HL-60/S4 treated with phorbol 12-myristate 13-acetate at 8.2 ng/mL for 4 days and 3 days (cell line): ENCODE data around the gene GABBR1.

ENCODE experiments used
- in situ Hi-C: fragments of 300-500 bp; cut with MboI; formaldehyde crosslinking; loops from 2 replicates; pipeline ENCODE4 v1.15.0; 2022; ENCODE audit warnings: low sequenced_read_pairs

The GABBR1 gene

DNA sequence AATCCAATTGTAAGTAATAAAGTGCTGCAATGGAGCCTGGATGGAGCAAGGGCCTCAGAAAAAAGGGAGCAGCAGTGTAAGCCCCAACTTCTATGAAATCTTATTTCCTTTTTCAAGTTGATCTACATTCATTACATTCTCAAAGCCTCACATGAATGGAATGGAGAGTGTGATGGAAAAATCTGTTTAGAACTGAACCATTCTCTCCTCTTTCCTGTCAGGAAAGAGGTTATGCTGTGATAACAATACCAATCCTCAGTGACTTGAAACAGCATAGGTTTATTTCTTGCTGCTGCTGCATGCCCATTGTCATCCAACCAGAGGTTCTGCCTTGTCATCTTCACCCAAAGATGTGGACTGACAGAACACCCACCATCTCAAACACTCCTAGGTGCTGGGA is 56.9 kb downstream of the GABBR1 start:
- in situ Hi-C loops: no loop called here

DNA sequence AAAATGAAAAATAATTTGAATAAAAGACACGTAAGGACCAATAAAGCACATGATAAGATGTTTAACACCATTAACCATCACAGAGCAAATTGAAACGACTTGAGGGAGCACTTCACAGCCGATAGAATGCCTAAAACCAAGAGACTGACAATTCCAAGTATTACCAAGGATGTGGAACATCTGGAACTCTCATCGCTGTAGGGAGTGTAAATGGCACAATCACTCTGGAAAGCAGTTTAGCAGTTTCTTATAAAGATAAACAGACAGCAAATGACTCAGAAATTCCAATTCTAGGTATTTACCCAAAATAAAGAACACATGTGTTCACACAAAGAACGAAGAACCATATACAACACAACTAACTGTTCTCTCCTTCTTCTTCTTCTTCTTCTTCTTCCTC is 65.0 kb downstream of the GABBR1 start:
- in situ Hi-C loops: no loop called here

DNA sequence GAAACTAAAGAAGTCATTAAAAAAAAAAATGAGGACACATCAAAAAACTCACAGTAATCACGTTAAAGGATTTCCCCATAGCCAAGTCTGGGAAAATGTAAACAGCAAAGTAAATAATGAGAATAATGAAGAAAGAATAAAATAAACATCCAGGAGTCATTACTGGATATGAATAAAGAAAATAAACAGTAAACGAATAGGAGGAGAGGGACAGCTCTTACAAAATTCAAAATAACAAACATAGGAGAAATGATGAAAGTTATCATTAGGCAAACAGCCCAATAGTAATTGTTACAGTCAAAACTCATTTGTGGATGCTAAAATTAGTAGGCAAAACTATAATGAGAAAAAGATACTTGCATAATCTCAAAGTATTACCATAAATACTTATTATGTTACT is 65.4 kb downstream of the GABBR1 start:
- in situ Hi-C loops: no loop called here

DNA sequence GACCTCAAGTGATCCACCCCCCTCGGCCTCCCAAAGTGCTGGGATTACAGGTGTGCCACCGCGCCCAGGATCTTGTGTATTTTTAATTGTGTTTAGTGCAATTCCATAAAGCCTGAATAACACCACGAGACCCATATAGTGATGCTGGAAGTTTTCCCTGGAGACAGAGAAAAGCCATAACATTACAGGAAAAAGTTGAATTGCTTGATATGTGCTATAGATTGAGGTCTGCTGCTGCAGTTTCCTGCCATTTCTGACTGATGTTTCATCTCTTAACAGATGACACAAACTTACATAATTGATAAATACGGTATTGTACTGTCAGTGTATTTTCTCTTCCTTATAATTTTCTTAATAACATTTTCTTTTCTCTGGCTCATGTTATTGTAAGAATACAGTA is 66.1 kb downstream of the GABBR1 start:
- in situ Hi-C loops: no loop called here

DNA sequence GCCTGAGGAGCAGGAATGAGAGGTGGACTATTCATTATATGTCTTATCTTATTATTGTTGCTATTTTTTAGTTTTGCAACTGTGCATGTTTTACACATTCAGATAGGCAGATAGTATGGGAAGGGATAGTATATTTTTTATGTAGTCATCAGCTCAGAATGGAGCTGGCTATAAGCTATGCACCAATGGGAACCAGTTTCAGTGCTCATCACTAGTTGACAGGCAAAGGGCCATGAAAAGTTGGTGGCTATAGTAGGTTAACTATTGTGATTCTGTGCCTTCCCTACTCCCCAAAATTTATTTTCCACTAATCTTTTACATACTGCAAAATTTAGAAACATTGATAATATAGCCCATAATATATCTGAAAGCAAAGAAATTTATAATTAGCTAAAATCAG is 68.1 kb downstream of the GABBR1 start:
- in situ Hi-C loops: no loop called here

DNA sequence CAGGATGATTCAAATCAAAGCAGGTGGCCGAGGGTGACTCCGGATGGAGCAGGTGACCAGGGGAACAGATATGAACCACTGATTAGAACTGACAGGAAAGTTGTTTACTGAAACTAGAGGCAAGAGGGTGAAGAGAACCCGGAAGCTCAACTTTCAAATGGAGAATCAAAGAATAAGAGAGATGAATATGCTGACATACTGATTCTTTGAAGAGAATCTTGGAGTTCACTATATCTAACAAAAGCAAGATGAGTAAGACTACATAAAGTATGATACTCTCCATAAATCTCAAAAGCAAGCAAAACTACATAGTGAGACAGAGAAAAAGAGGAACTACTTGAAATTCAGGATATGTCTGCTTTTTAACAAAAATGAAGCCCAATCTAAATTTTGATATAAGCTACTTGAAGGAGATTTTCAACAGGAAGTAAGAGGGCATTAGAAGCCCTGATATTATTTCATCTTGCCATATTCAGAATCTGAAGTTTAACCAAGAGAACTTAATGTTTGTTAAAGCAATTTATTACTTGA is 69.5 kb downstream of the GABBR1 start:
- in situ Hi-C loops: no loop called here

DNA sequence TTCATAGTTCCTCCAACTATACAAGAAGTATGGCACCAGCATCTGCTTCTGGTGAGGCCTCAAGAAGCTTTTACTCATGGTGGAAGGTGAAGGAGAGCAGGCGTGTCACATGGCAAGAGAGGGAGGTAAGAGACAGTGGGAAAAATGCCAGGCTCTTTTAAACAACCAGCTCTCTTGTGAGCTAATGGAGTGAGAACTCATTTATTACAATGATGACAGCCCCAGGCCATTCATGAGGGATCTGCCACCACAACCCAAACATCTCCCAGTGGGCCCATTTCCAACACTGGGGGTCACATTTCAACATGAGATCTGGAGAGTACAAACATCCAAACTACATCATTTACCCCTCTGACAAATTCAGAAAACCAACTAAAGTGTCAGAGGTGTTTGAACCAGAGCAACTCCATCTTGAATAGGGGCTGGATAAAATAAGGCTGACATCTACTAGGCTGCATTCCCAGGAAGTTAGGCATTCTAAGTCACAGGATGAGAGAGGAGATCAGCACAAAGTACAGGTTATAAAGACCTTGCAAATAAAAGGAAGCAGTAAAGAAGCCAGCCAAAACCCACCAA is 71.3 kb downstream of the GABBR1 start:
- in situ Hi-C loops: no loop called here

DNA sequence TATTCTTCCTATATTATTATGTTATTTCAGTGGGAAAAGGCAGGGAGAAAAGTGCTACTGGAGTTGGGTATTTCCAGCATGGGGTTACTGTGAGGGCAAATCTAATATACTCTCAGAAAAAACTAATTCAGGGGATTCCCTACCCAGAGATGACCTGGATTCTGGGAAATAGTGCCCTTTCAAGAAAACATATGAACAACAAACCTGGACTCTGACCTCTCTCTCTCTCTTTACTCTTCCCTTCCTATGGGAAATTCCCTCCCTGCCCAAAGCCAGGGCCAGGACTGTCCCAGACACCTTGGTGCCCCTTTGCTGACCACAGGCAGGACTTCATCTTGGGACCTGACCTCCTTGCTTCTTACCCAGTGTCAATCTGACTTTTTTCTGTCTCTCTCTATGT is 71.9 kb downstream of the GABBR1 start:
- in situ Hi-C loops: no loop called here

DNA sequence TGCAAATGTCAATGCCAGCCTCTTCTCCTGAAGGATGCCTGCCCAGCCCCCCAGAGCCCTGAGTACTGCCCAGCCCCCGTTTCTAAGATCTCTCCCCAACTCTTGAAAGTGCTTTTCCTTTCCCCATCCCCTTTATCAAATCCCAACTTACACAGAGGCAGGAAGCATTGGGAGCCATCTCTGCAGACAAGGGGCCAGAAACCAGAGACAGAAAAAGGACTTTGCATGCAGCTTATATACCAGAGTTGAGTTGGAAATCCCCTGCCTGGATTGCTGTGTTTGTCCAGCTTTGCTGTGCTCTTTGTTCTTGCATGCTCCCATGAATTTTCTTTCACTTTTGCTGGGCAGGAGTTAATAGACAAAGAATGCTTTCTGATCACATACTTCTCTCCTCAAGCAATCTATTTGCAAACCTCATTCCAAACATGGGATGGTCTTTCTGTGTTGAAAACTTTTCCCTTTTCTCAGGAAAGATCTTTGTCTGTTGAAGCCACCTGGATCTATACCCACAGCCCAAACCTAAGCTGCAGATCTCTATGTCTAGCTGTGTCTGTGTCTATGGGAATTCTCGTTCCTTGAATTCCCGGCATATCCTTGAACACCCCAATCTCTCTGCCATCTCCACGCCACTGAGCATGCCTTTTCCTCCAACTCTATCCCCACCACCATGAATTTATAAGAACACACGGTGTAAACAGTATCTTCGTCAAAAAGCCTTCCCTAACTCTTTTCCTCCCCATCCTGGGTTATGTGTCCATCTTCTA is 73.3 kb downstream of the GABBR1 start, which contains the start of gene UBD:
UBD (minus strand) TSS at position 209 of the 764 bp plus-strand sequence; CDS start at position 178, 31 bp downstream.
- in situ Hi-C loops: no loop called here

DNA sequence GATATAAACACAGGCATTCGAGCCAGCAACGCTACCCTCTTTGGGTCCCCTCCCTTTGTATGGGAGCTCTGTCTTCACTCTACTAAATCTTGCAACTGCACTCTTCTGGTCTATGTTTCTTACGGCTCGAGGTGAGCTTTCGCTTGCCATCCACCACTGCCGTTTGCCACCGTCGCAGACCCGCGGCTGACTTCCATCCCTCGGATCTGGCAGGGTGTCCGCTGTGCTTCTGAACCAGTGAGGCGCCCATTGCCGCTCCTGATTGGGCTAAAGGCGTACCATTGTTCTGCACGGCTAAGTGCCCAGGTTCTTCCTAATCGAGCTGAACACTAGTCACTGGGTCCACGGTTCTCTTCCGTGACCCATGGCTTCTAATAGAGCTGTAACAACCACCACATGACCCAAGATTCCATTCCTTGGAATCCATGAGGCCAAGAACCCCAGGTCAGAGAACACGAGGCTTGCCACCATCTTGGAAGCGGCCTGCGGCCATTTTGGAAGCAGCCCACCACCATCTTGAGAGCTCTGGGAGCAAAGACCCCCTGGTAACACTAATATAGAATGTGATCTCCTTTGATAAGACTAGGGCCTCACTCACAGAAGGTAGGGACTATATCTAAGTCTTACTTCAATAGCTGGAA is 74.4 kb downstream of the GABBR1 start:
- in situ Hi-C loops: no loop called here

DNA sequence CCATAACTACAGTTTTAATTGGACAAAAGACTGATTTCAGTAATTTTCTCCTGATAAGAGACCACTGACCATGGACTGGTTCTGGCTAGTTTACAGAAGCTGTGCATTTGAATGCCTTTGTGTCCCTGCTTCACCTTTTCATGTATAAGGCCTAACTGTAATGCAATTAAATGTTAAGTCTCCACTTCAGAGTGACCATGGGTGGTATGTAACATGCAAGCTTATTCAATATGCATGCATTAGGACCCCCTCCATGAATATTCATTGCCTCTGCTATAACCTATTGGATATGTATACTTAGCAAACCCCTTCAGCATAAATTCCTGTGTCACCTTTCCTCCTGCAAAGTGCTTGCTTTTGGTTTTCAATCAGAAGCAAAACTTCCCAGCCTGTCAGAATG is 75.7 kb downstream of the GABBR1 start:
- in situ Hi-C loops: no loop called here

DNA sequence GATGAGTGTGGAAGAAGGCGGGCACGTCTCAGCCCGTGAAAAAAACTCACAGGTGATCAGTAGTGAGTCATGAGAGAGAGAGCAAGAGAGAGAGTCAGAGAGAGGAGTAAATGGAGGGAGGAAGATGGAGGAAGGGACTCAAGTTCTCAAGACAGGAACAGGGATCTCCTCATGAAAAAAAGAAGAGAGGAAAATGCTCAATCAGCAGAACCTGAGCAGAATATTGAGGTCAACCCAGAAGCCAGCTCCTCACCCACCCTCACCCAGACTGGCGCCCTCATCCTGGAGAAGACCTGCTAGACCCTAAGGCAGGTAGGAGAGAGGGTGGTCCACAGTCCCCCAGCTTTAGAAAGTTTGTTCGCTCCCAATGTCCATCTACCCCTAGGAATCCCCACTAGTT is 78.2 kb downstream of the GABBR1 start:
- in situ Hi-C loops: no loop called here

DNA sequence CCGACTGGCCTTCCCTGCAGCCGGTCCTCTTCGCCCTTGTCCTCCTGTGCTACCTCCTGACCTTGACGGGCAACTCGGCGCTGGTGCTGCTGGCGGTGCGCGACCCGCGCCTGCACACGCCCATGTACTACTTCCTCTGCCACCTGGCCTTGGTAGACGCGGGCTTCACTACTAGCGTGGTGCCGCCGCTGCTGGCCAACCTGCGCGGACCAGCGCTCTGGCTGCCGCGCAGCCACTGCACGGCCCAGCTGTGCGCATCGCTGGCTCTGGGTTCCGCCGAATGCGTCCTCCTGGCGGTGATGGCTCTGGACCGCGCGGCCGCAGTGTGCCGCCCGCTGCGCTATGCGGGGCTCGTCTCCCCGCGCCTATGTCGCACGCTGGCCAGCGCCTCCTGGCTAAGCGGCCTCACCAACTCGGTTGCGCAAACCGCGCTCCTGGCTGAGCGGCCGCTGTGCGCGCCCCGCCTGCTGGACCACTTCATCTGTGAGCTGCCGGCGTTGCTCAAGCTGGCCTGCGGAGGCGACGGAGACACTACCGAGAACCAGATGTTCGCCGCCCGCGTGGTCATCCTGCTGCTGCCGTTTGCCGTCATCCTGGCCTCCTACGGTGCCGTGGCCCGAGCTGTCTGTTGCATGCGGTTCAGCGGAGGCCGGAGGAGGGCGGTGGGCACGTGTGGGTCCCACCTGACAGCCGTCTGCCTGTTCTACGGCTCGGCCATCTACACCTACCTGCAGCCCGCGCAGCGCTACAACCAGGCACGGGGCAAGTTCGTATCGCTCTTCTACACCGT is 79.5 kb downstream of the GABBR1 start:
- in situ Hi-C loops: no loop called here

DNA sequence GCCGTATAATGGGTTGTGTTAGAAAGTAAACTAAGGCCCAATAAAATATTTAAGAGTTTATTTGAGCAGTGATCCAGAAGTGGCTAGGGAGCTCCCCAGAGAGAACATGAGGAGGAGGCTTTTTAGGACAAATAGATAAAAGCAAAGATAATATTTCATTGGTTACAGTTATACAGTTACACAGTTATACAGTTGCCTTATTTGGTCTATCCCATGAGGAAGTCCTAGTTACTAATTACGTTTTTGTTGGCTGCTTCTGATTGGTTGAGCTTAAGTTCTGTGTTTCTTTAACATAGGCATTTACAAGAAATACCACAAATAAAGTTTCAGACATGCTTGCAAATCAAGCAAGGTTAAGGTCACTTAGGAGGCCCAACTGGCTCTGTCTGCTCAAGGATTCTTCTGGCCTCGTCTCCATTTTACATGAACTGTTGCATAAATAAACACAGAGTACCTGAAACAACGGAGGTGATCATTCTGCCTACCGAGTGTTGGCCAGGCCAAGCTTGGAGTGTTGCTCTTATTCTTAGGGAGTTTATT is 80.4 kb downstream of the GABBR1 start:
- in situ Hi-C loops: no loop called here

DNA sequence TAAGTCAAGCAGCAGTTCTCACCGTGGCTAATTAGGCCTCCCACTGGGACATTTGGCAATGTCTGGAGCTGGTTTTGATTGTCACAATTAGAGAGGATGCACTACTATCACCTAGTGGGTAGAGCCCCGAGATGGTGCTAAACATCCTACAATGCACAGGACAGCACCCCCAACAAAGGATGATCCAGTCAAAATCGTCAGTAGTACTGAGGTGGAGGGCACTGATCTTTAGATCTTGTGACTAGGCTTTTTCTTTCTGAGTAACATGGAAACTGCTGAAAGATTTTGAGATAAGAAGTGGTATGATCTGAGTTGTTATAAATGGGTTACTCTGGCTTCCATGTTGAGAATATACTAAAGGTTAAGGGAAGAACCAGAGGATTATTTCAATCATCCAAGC is 85.4 kb downstream of the GABBR1 start:
- in situ Hi-C loops: no loop called here

DNA sequence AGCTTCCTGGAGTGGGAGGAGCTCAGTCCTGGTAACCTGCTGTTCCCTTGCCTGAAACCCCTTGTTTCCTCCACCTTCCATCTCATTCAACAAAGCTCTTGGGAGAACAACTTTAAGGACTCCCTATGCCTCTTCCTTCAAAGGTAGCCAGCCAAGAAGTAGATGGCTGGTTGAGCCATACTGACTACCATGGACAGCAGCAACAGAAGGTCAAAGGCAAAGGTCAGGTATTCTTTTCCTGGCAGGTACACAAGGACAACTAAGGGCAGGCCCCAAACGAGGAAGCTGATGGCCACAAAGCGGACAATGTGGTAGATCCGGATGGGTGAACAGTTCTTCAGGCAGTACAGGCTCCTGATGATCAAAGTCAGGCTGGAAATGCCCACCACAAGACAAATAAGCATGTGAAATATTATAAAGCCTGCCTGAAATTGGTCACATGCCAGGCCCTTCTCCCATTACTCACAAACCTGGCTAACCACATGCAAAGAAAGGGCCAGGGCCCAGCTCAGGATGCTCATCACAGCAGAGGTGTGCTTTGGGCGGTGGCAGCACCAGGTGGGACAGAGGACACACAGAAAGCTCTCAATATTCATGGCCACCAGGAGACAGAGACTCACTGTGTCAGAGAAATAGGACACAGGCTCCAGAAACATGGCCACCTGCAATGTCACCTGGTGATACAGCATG is 95.1 kb downstream of the GABBR1 start:
- in situ Hi-C loops: no loop called here

DNA sequence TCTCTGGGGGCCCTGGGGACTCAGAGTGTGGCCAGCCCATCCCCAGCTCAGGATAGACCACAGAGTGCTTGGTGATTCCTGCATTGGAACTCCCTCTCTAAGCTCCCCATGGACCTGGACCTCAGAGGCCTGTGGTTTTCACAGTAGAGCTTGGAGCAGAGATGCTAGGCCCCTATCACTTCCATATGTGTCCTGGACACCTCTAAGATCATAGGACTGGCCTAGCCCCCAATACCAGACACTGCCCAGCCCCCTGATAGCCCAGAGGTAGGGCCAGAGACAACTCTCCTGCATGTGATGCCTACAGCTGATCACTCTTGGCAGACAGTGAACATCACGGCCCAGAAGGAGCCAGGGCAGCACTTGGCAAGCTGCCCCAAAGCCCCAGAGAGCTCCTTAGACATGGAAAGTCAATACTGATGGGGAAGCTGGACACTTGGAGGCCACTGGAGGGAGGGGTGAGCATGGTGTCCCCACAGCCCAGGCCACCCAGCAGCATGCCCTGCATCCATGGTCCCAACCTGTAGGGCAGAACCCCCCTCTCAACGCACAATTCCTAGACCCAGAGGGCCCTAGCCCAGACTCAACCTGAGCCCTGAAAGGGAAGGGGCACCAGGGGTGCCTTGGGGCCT is 100.5 kb downstream of the GABBR1 start:
- in situ Hi-C loops: no loop called here

DNA sequence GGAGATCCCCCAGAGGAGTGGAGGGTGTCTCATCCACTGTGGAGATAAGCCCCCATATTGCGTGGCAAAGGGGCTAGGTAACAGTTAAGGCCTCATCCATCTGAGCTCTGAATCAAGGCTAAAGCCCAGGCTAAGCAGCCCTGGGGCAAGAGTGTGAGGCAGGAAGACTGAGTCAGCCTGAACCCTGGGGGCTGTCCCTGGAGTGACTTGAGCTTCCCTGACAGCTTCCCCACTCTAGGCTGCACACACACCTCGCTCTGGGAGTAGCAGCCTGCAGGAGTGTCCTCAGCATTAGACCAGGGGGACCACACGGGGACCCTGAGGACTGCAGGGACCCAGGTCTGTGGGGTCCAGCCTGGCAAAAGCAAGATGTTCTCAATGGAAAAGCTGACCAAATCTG is 101.3 kb downstream of the GABBR1 start:
- in situ Hi-C loops: no loop called here

DNA sequence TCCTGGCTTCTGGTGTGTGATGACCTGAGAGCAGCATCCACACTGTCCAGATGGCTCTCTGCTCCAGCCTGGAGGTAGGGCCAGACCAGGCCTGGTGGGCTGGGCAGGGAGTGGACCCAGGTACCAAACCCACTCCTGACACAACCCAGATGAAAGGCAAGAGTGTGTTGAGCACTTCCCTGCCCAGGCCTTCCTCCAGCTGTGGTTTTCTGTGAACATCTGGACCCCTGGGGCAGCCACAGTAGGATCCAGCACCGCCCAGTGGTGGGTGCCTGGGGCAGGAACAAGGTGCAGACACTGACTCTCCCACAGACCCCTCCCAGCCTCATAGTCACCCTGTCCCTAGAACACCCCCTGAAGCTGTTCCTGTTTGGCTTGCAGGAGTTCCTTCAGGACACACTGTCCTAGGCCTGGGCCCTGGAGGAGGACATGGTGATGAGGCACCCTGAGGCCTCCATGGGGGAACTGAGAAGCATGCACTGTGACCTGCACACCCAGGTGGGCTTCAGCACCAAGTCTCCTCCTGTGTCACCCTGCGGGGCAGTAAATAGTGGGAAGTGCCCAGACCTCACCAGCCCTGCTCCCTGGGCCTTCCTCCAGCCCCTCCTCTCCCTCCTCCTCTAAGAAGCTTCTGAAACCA is 102.2 kb downstream of the GABBR1 start:
- in situ Hi-C loops: no loop called here
